ENCODE measurements around the gene DUS1L. TPM values are rescaled to one million over a fixed set of nuclear protein-coding genes. Genes with fewer than 3 reads are reported as not detected.
A peak's percentile ranks its signal among the peaks of the same experiment; 100 is the strongest.

DUS1L gene
- total RNA-seq, 1 donor from 2014 or later, result 72.4 TPM

DNA sequence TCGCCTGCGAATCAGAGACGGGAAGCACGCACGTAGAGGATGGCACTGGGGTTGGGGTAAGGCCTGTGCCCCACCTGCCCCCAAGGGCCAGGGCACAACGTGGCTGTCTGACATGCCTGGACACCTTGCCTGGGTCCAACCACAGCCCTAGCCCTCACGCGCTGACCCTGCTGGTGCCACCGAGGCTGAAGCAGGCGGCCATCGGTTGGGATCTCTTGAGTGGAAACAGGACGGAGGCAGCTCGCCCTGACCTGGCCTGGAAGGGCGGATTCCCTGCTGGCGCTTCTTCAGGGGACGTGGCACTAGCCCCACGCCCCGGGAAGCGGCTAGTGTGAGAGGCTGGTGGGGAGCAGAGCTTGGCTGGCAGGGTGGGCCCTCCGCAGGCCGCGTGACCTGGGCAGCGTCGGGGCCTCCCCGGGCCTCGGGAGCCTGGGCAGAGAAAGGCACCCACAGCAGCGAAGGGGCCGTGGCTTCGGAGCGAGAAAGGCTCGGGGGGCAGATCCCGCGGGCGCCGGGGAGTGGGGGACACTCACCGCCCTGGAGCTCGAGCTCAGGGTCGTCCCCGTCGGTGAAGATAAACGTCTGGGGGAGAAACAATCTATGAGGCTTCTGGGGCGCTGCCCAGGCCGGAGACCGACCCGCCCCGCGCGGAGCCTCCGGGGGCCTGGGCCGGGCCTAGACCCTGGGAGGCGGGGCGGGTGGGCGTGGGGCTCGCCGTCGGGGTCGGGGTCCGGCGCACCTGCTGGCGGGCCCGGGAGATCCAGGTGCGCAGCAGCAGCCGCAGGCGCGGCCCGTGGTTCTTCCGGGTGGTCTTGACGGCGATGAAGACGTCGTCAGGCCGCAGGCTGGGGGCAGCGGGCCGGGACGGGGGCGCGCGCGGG is 14.6 kb downstream of the DUS1L start:
- peaks cover 0 to 50% of the 10 kb centered on the region in 2 donors for H3K36me3 ChIP-seq

DNA sequence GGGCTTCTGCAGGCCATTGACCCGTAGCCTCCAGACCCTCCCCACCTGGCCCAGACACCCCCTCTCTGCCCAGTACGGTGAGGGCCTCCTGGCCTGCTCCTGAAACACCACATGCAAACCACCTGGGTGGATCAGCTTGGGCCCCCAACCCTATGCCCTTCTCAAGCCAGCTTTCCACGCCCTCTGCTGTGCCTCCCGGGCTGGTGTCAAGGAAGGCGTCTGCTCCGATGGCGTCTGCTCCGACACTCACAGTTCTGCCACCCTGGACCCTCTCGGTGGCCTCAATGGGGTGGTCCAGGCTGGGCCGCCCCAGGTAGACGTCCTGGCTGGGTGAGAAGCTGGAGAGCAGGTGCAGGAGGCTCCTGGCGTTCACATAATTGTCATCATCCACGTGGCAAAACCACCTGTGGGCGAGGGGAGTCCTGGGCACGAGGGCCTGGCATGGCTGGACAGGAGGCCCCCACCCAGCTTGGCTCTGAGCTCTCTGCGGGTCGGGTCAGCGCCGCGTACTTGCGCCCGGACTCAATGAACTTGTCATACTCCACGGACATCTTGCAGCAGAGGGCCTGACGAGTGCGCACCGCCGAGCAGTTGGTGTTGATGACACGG is 15.3 kb downstream of the DUS1L start:
- no peak for DNase-seq (ENCODE audit: extremely low spot score in 2 of 2)
- H3K9me3 ChIP-seq, result no peaks in the 10 kb centered on the region
- no peaks in the 10 kb centered on the region for H3K27me3 ChIP-seq
- H3K4me1 ChIP-seq, result peaks cover 39% of the 10 kb centered on the region
- H3K4me3 ChIP-seq, result peak overlapping the region; percentile 72 to 97
- TF ChIP-seq, protein P1, sequence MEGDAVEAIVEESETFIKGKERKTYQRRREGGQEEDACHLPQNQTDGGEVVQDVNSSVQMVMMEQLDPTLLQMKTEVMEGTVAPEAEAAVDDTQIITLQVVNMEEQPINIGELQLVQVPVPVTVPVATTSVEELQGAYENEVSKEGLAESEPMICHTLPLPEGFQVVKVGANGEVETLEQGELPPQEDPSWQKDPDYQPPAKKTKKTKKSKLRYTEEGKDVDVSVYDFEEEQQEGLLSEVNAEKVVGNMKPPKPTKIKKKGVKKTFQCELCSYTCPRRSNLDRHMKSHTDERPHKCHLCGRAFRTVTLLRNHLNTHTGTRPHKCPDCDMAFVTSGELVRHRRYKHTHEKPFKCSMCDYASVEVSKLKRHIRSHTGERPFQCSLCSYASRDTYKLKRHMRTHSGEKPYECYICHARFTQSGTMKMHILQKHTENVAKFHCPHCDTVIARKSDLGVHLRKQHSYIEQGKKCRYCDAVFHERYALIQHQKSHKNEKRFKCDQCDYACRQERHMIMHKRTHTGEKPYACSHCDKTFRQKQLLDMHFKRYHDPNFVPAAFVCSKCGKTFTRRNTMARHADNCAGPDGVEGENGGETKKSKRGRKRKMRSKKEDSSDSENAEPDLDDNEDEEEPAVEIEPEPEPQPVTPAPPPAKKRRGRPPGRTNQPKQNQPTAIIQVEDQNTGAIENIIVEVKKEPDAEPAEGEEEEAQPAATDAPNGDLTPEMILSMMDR (IDR thresholded peaks at IDR 0.05), result no peak
- TF ChIP-seq POLR2AphosphoS5 (IDR thresholded peaks at IDR 0.05; ENCODE audit: insufficient read depth in 1 of 2, low read depth in 1 of 2) (no peak), POLR2A (IDR thresholded peaks at IDR 0.05) (no peak)
- H3K36me3 ChIP-seq, result peaks cover 0 to 43% of the 10 kb centered on the region in 2 donors
- intact Hi-C loops (cut with DNase I), result no loop called here
- no peak overlapping the region for H3K27ac ChIP-seq

More for the DNA sequence above, 14.6 kb downstream of the DUS1L start:
- no peaks in the 10 kb centered on the region for H3K27me3 ChIP-seq
- H3K9me3 ChIP-seq, result no peaks in the 10 kb centered on the region
- DNase-seq (ENCODE audit: extremely low spot score in 2 of 2), result no peak
- H3K4me1 ChIP-seq, result peaks cover 39% of the 10 kb centered on the region
- TF ChIP-seq POLR2AphosphoS5 (IDR thresholded peaks at IDR 0.05; ENCODE audit: insufficient read depth in 1 of 2, low read depth in 1 of 2) (no peak), POLR2A (IDR thresholded peaks at IDR 0.05) (no peak)
- TF ChIP-seq, protein P1 (IDR thresholded peaks at IDR 0.05), result no peak
- peak overlapping the region; percentile 72 to 97 for H3K4me3 ChIP-seq
- H3K27ac ChIP-seq, result peak overlapping the region; percentile 74
- intact Hi-C loops (cut with DNase I), result no loop called here

DNA sequence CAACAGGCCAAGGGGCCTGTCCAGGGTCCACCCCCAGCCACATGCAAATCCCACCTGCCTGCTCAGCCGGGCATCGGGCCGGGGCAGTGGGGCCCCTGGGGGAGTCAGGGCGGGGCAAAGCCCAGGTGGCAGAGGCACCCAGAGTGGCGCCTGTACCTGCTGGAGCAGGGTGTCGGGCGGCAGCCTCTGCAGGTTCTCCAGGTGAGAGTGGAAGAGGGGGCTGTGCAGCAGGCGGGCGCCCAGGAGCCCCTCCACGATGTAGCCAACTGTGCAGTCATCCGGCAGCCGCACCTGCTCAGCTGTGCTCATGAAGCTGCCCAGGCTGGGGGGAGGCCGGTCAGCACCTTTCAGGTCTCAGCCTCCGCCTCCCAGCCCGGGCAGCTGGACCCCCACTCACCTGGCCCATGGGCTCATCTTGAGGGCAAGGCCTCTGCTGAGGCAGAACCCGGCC is 16.1 kb downstream of the DUS1L start:
- intact Hi-C loops (cut with DNase I), result loop anchor here (10.0 kb wide), 1 partner anchor 275 kb away; no protein-coding TSS in a partner anchor
- Histone ChIP-seq H3K27me3 (no peaks in the 10 kb centered on the region), H3K9me3 (no peaks in the 10 kb centered on the region), H3K36me3 (peaks cover 0 to 36% of the 10 kb centered on the region in 2 donors), H3K4me3 (no peak overlapping the region), H3K27ac (no peak overlapping the region), H3K4me1 (peaks cover 39% of the 10 kb centered on the region)
- DNase-seq (ENCODE audit: extremely low spot score in 2 of 2), result no peak
- TF ChIP-seq POLR2A (IDR thresholded peaks at IDR 0.05), result no peak
- TF ChIP-seq POLR2AphosphoS5 (IDR thresholded peaks at IDR 0.05; ENCODE audit: insufficient read depth in 1 of 2, low read depth in 1 of 2), result no peak
- TF ChIP-seq, protein P1 (IDR thresholded peaks at IDR 0.05), result no peak

DNA sequence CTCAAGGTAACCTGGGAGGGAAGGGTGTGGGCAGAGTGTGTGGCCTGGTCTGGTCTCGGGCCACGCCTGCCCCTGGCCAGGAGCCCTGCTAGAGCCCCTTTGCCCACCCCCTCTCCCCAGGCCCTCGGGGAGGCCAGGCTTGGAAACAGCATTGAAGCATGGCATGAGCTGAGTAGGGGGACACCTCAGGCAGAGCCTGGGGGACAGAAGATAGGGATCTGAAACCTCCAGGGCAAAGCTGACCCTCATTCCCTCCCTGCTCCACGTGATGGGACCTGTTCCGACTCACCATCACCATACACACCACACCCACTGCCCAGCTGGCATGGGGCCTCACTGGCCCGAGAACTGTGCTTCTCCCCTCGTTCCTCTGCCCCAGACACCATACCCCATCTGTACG is 16.5 kb downstream of the DUS1L start:
- intact Hi-C loops (cut with DNase I), result loop anchor here (10.0 kb wide), 1 partner anchor 276 kb away; no protein-coding TSS in a partner anchor
- DNase-seq (ENCODE audit: extremely low spot score in 2 of 2), result no peak
- Histone ChIP-seq H3K36me3 (peaks cover 0 to 33% of the 10 kb centered on the region in 2 donors), H3K4me1 (peaks cover 39% of the 10 kb centered on the region), H3K27me3 (no peaks in the 10 kb centered on the region), H3K9me3 (no peaks in the 10 kb centered on the region), H3K27ac (no peak overlapping the region), H3K4me3 (no peak overlapping the region)
- TF ChIP-seq, protein P1 (IDR thresholded peaks at IDR 0.05), result no peak
- no peak for TF ChIP-seq POLR2A (IDR thresholded peaks at IDR 0.05)
- TF ChIP-seq POLR2AphosphoS5 (IDR thresholded peaks at IDR 0.05; ENCODE audit: insufficient read depth in 1 of 2, low read depth in 1 of 2), result no peak
